Effector memory CD4-positive, alpha-beta T cell (primary cell): ENCODE results near the gene LDLRAP1.

Experiments
- DNase-seq, 3 donors: peaks; one replicate each; pipeline ENCODE4 v3.0.0-alpha.2; 2020
- H3K27ac ChIP-seq: 2 replicates; pipeline ENCODE4 v1.7.0; 2013; ENCODE audit warnings: mild to moderate bottlenecking, low read length, moderate library complexity; ENCODE audit not compliant: insufficient read depth, poor library complexity, severe bottlenecking
- H3K27me3 ChIP-seq: replicated peaks from 2 replicates; pipeline ENCODE4 v1.7.0; 2013; ENCODE audit warnings: mild to moderate bottlenecking, low read length; ENCODE audit not compliant: insufficient read depth, control insufficient read depth, poor library complexity, severe bottlenecking
- H3K36me3 ChIP-seq: 2 replicates; pipeline ENCODE4 v1.7.0; 2013; ENCODE audit warnings: mild to moderate bottlenecking, low read length, moderate library complexity; ENCODE audit not compliant: control insufficient read depth, insufficient read depth
- H3K4me1 ChIP-seq: 2 replicates; pipeline ENCODE4 v1.7.0; 2013; ENCODE audit warnings: low read length, mild to moderate bottlenecking; ENCODE audit not compliant: control insufficient read depth, insufficient read depth, poor library complexity, severe bottlenecking
- H3K4me3 ChIP-seq: 2 replicates; pipeline ENCODE4 v1.7.0; 2013; ENCODE audit warnings: low read length, low read depth, mild to moderate bottlenecking; ENCODE audit not compliant: insufficient read depth, poor library complexity, severe bottlenecking
- H3K9me3 ChIP-seq: 2 replicates; pipeline ENCODE4 v1.7.0; 2013; ENCODE audit warnings: mild to moderate bottlenecking, low read length, moderate library complexity; ENCODE audit not compliant: control insufficient read depth

LDLRAP1 gene

DNA sequence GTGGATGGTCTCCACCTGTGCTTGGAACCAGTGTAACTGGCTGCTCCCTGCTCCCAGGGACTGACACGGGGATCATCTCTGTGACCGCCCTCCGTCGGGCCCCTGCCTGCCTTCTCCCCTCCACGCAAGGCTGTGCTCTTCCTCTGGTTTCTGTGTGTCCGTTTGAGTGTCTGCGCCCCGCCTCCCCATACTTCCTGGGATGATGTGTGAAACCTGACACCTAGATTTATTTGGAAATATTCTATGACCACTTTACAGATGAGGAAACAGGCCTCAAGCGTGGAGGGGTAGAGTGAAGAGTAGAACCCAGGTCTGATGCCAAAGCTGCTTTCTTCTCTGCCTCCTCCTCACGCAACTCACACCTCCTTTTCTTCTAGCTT lies 24.3 kb downstream of the LDLRAP1 start:
- Histone ChIP-seq H3K36me3 (peaks cover 11% of the 10 kb centered on the region), H3K4me1 (peaks cover 41% of the 10 kb centered on the region), H3K9me3 (no peaks in the 10 kb centered on the region), H3K27ac (no peak overlapping the region), H3K4me3 (no peak overlapping the region), H3K27me3 (no peaks in the 10 kb centered on the region)
- no peak for DNase-seq

- Histone ChIP-seq H3K36me3 (peaks cover 11% of the 10 kb centered on the region), H3K4me3 (no peak overlapping the region), H3K9me3 (no peaks in the 10 kb centered on the region), H3K27ac (no peak overlapping the region), H3K4me1 (peaks cover 41% of the 10 kb centered on the region), H3K27me3 (no peaks in the 10 kb centered on the region)
- no peak for DNase-seq
Observed at GRCh38 chr1:25568090-25568833, 24.9 kb downstream of the LDLRAP1 start.

- Histone ChIP-seq H3K4me3 (no peak overlapping the region), H3K36me3 (peaks cover 11% of the 10 kb centered on the region), H3K27ac (no peak overlapping the region), H3K4me1 (peaks cover 36% of the 10 kb centered on the region), H3K9me3 (no peaks in the 10 kb centered on the region), H3K27me3 (no peaks in the 10 kb centered on the region)
- DNase-seq = no peak
Observed at GRCh38 chr1:25568834-25569596, 25.6 kb downstream of the LDLRAP1 start.

DNA sequence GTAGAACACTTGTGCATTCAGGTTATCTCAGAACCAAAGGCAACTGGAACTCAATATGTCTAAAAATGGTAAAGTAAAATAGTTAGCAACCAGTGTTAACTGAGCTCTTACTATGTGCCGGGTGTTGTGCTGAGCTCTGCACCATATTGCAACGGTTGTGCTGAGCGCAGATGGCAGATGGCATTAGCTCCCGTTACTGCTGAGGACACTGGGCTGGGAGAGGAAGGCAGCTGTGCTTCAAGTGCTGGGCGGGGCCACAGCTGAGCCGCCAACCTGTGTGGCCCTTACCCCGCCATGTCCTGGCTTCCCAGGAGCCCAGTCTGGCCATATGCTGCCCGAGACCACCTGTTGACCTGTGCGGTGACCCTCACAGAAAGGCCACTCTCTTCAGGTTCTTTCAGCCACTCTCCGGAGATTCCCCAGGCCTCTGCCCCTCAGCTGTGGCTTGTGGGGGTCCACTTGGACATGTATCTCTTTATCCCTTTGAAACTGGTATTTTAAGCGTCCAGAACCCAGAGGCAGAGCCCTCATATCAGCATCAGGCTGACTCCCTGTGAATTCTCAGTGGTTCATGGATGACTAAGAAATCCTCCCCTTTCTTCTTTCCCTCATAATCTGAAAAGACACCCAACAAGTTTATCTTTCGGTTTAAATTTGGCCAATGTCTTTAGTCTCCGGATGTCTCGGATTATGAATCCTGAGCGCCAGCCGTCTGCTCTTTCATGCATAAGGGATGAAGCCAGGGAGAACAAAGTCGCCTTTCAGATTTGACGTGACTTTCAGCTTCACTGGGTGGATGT lies 26.4 kb downstream of the LDLRAP1 start:
- Histone ChIP-seq H3K27ac (no peak overlapping the region), H3K36me3 (peaks cover 11% of the 10 kb centered on the region), H3K27me3 (no peaks in the 10 kb centered on the region), H3K9me3 (no peaks in the 10 kb centered on the region), H3K4me1 (peaks cover 28% of the 10 kb centered on the region), H3K4me3 (no peak overlapping the region)
- no peak for DNase-seq

GRCh38 chr1:25570798-25571521 lies 27.6 kb downstream of the LDLRAP1 start:
- H3K36me3 ChIP-seq = peaks cover 11% of the 10 kb centered on the region
- DNase-seq = no peak
- H3K27me3 ChIP-seq = no peaks in the 10 kb centered on the region
- no peak overlapping the region for H3K4me3 ChIP-seq
- peaks cover 16% of the 10 kb centered on the region for H3K4me1 ChIP-seq
- no peaks in the 10 kb centered on the region for H3K9me3 ChIP-seq
- H3K27ac ChIP-seq = no peak overlapping the region

DNA sequence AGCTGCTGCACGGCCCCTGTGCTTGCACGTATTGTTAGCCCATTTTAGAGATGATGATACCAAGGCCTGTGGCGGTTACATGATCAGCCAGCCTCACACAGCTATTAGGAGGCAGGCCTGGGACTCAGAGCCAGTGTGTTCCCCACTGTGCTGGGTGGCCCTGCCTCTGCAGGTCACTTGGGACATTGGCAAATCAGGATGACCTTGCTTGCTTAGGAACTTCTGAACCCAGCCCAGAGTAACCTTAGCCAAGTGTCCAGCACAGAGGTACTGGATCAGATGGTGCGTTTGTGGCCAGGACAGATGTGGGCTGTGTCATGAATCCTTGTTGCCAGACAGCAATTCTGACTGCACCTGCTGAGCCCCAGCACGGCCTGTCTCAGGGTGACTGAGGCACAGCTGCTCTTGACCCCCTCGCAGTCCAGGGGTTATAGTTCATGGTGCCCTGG lies 28.1 kb downstream of the LDLRAP1 start:
- Histone ChIP-seq H3K4me3 (no peak overlapping the region), H3K9me3 (no peaks in the 10 kb centered on the region), H3K4me1 (peaks cover 14% of the 10 kb centered on the region), H3K27me3 (no peaks in the 10 kb centered on the region), H3K27ac (no peak overlapping the region), H3K36me3 (peaks cover 11% of the 10 kb centered on the region)
- DNase-seq = no peak

DNA sequence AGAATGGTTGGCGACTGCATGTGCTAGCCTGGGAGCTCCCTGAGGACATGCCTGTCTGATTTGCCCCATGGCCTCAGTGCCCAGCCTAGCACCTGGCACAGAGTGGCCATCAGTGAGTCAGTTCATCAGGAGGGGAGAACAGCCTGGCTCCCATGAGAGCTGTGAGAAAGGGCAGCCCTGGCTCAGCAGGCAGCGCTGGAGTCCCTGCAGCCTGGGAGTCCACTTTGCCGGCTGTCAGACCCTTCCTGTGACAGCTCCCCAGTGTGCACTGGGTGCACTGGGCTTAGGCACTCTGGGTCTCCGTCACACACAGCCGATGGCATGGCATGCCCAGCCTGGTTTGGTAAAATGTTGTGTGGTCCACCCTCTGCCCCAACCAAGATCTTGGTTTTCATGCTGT lies 28.7 kb downstream of the LDLRAP1 start:
- H3K4me1 ChIP-seq = peaks cover 11% of the 10 kb centered on the region
- no peak for DNase-seq
- no peak overlapping the region for H3K27ac ChIP-seq
- H3K9me3 ChIP-seq = no peaks in the 10 kb centered on the region
- no peak overlapping the region for H3K4me3 ChIP-seq
- peaks cover 8% of the 10 kb centered on the region for H3K36me3 ChIP-seq
- H3K27me3 ChIP-seq = no peaks in the 10 kb centered on the region

GRCh38 chr1:25572708-25573590 lies 29.5 kb downstream of the LDLRAP1 start:
- no peak overlapping the region for H3K27ac ChIP-seq
- no peaks in the 10 kb centered on the region for H3K27me3 ChIP-seq
- no peaks in the 10 kb centered on the region for H3K9me3 ChIP-seq
- H3K36me3 ChIP-seq = no peaks in the 10 kb centered on the region
- H3K4me3 ChIP-seq = no peak overlapping the region
- peaks cover 11% of the 10 kb centered on the region for H3K4me1 ChIP-seq
- DNase-seq = peak in 1 of 3 donors; percentile 17

DNA sequence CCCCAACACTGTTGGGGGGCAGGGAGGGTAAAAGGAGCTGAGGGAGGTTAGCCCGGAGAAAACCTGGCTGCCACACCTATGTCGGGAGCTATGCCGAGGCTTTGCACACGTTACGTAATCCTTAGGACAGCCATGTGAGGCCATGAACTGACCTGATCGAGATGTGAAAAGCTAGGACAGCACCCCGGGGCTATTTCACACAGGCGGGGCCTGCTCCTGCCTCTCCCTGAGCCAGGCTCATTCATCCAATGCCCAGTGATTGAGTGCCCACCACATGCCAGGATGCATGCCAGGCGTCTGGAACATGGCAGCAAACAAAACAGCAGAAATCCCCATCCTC lies 30.2 kb downstream of the LDLRAP1 start:
- H3K27me3 ChIP-seq = no peaks in the 10 kb centered on the region
- no peaks in the 10 kb centered on the region for H3K9me3 ChIP-seq
- H3K4me1 ChIP-seq = peaks cover 11% of the 10 kb centered on the region
- H3K36me3 ChIP-seq = no peaks in the 10 kb centered on the region
- no peak for DNase-seq
- H3K27ac ChIP-seq = no peak overlapping the region
- H3K4me3 ChIP-seq = no peak overlapping the region
